Measurements from ENCODE around the gene SELENBP1.
A peak's percentile ranks its signal among the peaks of the same experiment; 100 is the strongest.
"Not testable (repeated sequence)": the region's sequence is repeated elsewhere in the genome, so short reads cannot be mapped to it uniquely, and the experiment has no call there.

SELENBP1 gene

GRCh38 chr1:151372058-151372934 lies at the start of gene SELENBP1:
Gene SELENBP1 (minus strand): TSS chr1:151372705. CDS start chr1:151372641, 64 bp downstream.
- DNase-seq, result no peak

GRCh38 chr1:151419819-151420218 lies 47.3 kb upstream of the SELENBP1 start:
- DNase-seq, result no peak

GRCh38 chr1:151418081-151418480 lies 45.6 kb upstream of the SELENBP1 start:
- peak; percentile 38 to 82 for DNase-seq

- no peak for DNase-seq
These were observed 43.7 kb upstream of the SELENBP1 start for GRCh38 chr1:151416231-151416630.

GRCh38 chr1:151411884-151412283 lies 39.4 kb upstream of the SELENBP1 start:
- no peak for DNase-seq

GRCh38 chr1:151408891-151409290 lies 36.4 kb upstream of the SELENBP1 start:
- no peak for DNase-seq

- no peak for DNase-seq
These were observed 34.8 kb upstream of the SELENBP1 start for GRCh38 chr1:151407304-151407703.

GRCh38 chr1:151406176-151406575 lies 33.7 kb upstream of the SELENBP1 start:
- no peak for DNase-seq

GRCh38 chr1:151405187-151405951 lies 32.9 kb upstream of the SELENBP1 start:
- DNase-seq, result no peak

- DNase-seq, result no peak
These were observed 31.1 kb upstream of the SELENBP1 start for GRCh38 chr1:151403612-151404011.

- no peak for DNase-seq
These were observed 30.3 kb upstream of the SELENBP1 start for GRCh38 chr1:151402764-151403163.

- DNase-seq, result no peak
These were observed 29.4 kb upstream of the SELENBP1 start for GRCh38 chr1:151401860-151402259.

GRCh38 chr1:151401125-151401788 lies 28.8 kb upstream of the SELENBP1 start:
- DNase-seq, result peak in 1 of 2 donors; percentile 25

- peak; percentile 88 to 91 for DNase-seq
These were observed 27.0 kb upstream of the SELENBP1 start, which contains the start of gene PSMB4 for GRCh38 chr1:151399324-151400171. Gene PSMB4 (plus strand): TSS chr1:151399573. CDS start chr1:151399588, 15 bp downstream.

- not testable (repeated sequence) for DNase-seq
These were observed 23.8 kb upstream of the SELENBP1 start for GRCh38 chr1:151396265-151396664.

- no peak for DNase-seq
These were observed 21.1 kb upstream of the SELENBP1 start for GRCh38 chr1:151393583-151393982.

GRCh38 chr1:151391079-151391563 lies 18.6 kb upstream of the SELENBP1 start:
- DNase-seq, result no peak

- not testable (repeated sequence) for DNase-seq
These were observed 17.9 kb upstream of the SELENBP1 start for GRCh38 chr1:151390221-151391078.

- DNase-seq, result no peak
These were observed 13.5 kb upstream of the SELENBP1 start for GRCh38 chr1:151386002-151386401.

GRCh38 chr1:151384584-151384983 lies 12.1 kb upstream of the SELENBP1 start:
- DNase-seq, result no peak

All from inflammatory macrophage treated with lipopolysaccharide for 1 hour (primary cell).